ENCODE measurements around the gene ZMIZ1. TPM values are rescaled to one million over a fixed set of nuclear protein-coding genes. Genes with fewer than 3 reads are reported as not detected.

ZMIZ1 gene
- total RNA-seq, 1 experiment from 2014 or later: 23.5 TPM

DNA sequence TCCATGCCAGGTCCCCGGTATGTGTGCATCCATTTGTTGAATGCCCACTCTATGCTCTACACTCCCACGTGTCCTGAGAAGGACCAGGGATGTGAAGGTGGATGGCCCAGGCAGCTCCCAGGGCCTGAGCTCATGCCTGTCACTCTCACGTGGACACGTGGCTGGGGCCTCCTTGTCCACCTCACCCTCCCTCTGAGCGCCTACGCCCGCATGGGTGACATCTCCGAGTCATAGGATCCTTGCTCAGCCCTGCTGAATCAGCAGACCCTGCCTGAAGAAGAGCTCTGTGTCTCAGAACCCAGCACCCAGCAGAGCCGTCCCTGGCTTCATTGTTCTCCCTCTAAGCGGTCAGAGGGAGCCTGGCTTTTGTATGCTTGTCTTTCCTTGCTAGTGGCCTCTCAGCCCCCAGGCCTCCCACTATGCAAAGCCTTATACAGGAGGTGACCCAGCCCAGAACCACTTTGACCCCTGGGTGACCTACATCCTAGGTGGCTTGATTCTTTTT is 170.6 kb downstream of the ZMIZ1 start:
- Mint-ChIP-seq H3K27me3 (ENCODE audit: unreplicated experiment) (no peaks in the 10 kb centered on the region), H3K4me1 (ENCODE audit: low read depth, unreplicated experiment) (peaks cover 29% of the 10 kb centered on the region), H3K36me3 (ENCODE audit: insufficient read depth, unreplicated experiment) (no peaks in the 10 kb centered on the region), H3K27ac (ENCODE audit: unreplicated experiment) (no peak overlapping the region), H3K9me3 (ENCODE audit: low read depth, unreplicated experiment) (no peaks in the 10 kb centered on the region), H3K4me3 (ENCODE audit: low read depth, unreplicated experiment) (no peak overlapping the region)
- intact Hi-C loops (cut with micrococcal nuclease; ENCODE audit: unreplicated experiment): no loop called here
- no TSS peak for BruUV-seq (replicated peaks)
- DNase-seq: no peak
- TF ChIP-seq, protein P1, sequence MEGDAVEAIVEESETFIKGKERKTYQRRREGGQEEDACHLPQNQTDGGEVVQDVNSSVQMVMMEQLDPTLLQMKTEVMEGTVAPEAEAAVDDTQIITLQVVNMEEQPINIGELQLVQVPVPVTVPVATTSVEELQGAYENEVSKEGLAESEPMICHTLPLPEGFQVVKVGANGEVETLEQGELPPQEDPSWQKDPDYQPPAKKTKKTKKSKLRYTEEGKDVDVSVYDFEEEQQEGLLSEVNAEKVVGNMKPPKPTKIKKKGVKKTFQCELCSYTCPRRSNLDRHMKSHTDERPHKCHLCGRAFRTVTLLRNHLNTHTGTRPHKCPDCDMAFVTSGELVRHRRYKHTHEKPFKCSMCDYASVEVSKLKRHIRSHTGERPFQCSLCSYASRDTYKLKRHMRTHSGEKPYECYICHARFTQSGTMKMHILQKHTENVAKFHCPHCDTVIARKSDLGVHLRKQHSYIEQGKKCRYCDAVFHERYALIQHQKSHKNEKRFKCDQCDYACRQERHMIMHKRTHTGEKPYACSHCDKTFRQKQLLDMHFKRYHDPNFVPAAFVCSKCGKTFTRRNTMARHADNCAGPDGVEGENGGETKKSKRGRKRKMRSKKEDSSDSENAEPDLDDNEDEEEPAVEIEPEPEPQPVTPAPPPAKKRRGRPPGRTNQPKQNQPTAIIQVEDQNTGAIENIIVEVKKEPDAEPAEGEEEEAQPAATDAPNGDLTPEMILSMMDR (IDR thresholded peaks at IDR 0.05; ENCODE audit: unreplicated experiment): no peak
- CTCF ChIA-PET: interaction anchor here (0.6 kb wide), 1 partner anchor 40 kb away, joined by 4 read pairs; no protein-coding TSS in a partner anchor

DNA sequence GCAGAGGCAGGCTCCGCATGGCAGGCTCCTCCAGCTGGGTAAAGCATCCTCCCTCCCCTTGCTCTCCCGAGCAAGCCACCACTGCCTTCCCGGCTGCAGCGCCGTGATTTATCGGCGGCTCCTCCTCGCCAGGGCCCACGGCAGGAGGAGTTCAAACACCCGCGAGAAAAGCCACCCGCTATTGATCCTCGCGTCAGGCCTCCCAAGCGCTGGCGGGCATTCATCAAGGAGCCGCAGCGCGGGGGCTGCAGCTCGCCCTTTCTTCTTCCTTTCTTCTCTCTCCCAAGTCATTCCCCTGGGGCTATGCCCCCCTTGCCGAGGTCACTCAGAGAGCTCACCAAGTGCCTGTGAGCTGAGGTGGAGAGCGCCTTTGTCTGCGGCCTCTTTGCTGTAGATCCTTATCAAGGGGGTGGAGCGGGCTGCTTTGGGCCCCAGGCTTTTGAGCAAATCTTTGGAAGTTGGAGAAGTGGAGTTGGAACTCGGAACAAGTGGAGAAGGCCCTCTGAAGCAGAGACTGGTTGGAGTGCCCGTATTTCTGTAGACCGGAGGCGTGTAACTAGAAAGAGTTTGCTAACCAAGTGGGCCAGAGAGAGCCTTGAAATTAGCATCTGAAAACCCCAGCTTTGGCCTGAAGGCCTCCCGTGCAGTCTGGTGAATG is 171.3 kb downstream of the ZMIZ1 start:
- Mint-ChIP-seq H3K27me3 (ENCODE audit: unreplicated experiment) (no peaks in the 10 kb centered on the region), H3K9me3 (ENCODE audit: low read depth, unreplicated experiment) (no peaks in the 10 kb centered on the region), H3K4me1 (ENCODE audit: low read depth, unreplicated experiment) (peaks cover 28% of the 10 kb centered on the region), H3K4me3 (ENCODE audit: low read depth, unreplicated experiment) (no peak overlapping the region), H3K36me3 (ENCODE audit: insufficient read depth, unreplicated experiment) (no peaks in the 10 kb centered on the region), H3K27ac (ENCODE audit: unreplicated experiment) (no peak overlapping the region)
- TF ChIP-seq, protein P1 (IDR thresholded peaks at IDR 0.05; ENCODE audit: unreplicated experiment): no peak
- CTCF ChIA-PET: no interaction called here
- intact Hi-C loops (cut with micrococcal nuclease; ENCODE audit: unreplicated experiment): no loop called here
- no peak for DNase-seq
- no TSS peak for BruUV-seq (replicated peaks)

DNA sequence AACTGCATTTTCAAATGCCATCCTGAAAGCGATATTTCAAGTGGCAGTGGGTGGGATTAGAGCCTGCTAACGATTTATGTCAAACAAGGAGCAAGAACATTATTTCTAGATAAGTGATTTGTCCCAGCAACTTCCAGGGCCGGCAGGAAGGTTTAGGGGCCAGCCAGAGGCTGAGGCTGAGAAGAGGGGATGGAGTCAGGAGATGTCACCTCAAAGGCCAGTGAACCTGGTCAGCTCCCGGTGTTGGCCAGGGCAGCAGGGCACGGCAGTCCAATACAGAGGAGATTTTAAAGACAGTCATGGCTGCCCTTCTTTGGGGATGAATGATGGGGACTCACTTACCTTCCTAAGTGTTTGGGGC is 172.8 kb downstream of the ZMIZ1 start:
- intact Hi-C loops (cut with micrococcal nuclease; ENCODE audit: unreplicated experiment): no loop called here
- CTCF ChIA-PET: no interaction called here
- Mint-ChIP-seq H3K27me3 (ENCODE audit: unreplicated experiment) (no peaks in the 10 kb centered on the region), H3K4me3 (ENCODE audit: low read depth, unreplicated experiment) (peak overlapping the region; percentile 65), H3K36me3 (ENCODE audit: insufficient read depth, unreplicated experiment) (no peaks in the 10 kb centered on the region), H3K27ac (ENCODE audit: unreplicated experiment) (no peak overlapping the region), H3K4me1 (ENCODE audit: low read depth, unreplicated experiment) (peaks cover 39% of the 10 kb centered on the region), H3K9me3 (ENCODE audit: low read depth, unreplicated experiment) (no peaks in the 10 kb centered on the region)
- no peak for DNase-seq
- TF ChIP-seq, protein P1 (IDR thresholded peaks at IDR 0.05; ENCODE audit: unreplicated experiment): no peak
- BruUV-seq (replicated peaks): no TSS peak

DNA sequence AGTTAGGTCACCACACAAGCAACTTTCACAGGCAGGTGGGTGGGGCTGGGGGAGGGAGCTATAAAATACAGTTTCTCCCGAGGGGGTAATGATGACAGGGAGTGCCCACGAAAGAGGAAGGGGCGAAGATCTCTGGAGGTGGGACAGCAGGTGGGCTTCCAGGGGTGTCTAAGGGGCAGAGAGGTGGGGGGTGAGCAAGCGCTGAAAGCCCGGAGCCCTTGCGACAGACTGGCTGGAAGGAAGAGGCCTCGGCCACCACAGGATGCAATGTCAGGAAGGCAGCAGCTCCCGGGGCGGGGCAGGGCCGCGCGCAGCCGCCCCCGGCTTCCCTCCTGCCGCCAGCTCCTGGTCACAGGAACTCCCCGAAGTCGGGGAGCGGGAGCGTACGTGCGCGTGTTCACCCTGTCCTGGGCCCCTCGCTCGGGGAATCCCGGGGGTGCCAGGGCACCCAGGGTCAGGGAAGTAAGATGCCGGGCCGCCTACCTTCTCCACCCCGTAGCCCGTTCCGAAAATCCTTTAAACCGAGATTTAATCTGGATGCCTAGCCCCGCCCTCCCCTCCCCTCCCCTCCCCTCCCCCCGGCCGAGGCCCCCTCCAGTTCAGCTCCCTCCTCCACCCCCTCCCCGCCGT is 173.3 kb downstream of the ZMIZ1 start:
- H3K4me3 Mint-ChIP-seq (ENCODE audit: low read depth, unreplicated experiment): peak overlapping the region; percentile 65
- H3K27me3 Mint-ChIP-seq (ENCODE audit: unreplicated experiment): no peaks in the 10 kb centered on the region
- BruUV-seq (replicated peaks): no TSS peak
- H3K9me3 Mint-ChIP-seq (ENCODE audit: low read depth, unreplicated experiment): no peaks in the 10 kb centered on the region
- TF ChIP-seq, protein P1 (IDR thresholded peaks at IDR 0.05; ENCODE audit: unreplicated experiment): no peak
- H3K4me1 Mint-ChIP-seq (ENCODE audit: low read depth, unreplicated experiment): peaks cover 34% of the 10 kb centered on the region
- no peak overlapping the region for H3K27ac Mint-ChIP-seq (ENCODE audit: unreplicated experiment)
- CTCF ChIA-PET: no interaction called here
- intact Hi-C loops (cut with micrococcal nuclease; ENCODE audit: unreplicated experiment): no loop called here
- H3K36me3 Mint-ChIP-seq (ENCODE audit: insufficient read depth, unreplicated experiment): no peaks in the 10 kb centered on the region
- DNase-seq: peak; percentile 57

Measured in Calu3 (cell line).